GM13977 (cell line): ENCODE measurements around the gene ANTXR2.

Source experiments
- DNase-seq: peaks from one replicate; pipeline ENCODE4 v3.0.0; 2012; ENCODE audit warnings: low spot score
- CTCF ChIP-seq: IDR thresholded peaks from 2 replicates; pipeline ENCODE4 v1.5.1; 2012; ENCODE audit warnings: mild to moderate bottlenecking, control low read depth; ENCODE audit not compliant: insufficient read depth; ENCODE audit errors: extremely low read depth, missing control alignments
- in situ Hi-C: fragments of 300-500 bp; cut with MboI; formaldehyde crosslinking; loops from one replicate; pipeline ENCODE4 v1.12.0; 2022; ENCODE audit warnings: low sequenced_read_pairs, low pct_unique_long_range_greater_than_20kb, mixed read lengths, inconsistent platforms; ENCODE audit not compliant: unreplicated experiment

The ANTXR2 gene

DNA sequence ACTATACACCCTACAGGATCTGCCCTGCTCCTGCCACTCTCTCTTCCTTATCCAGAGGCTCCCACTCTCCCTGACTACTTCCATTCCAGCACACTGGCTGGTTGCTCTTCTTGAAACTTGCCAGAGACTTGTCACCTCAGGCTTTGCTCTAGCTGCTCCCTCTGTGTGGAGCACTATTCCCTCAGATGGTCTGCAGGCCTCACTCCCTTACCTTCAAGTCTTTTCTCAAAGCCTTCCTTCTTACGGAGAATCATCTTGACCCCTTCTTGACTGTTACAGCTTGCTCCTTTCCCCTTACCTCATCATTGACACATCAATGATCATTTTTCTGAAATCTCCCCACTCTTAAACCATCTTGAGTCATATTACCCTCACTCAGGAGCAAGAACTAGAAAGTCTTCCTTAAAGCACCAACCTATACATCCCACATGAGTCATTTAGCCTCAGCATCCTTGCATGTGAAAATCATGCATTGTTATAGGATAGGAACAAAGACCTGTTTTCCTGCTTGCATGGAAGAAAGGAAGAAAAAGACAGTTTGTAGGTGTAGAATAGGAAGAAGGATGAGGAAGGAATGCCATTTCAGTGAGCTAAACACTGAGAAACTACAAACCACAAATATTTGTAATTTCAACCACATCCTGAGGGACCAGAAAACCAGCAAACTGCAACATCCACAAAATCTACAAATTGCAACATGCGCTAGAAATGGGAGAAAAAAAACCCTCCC, 55.7 kb downstream of the ANTXR2 start:
- no peak for TF ChIP-seq CTCF
- no peak for DNase-seq
- in situ Hi-C loops, result no loop called here

DNA sequence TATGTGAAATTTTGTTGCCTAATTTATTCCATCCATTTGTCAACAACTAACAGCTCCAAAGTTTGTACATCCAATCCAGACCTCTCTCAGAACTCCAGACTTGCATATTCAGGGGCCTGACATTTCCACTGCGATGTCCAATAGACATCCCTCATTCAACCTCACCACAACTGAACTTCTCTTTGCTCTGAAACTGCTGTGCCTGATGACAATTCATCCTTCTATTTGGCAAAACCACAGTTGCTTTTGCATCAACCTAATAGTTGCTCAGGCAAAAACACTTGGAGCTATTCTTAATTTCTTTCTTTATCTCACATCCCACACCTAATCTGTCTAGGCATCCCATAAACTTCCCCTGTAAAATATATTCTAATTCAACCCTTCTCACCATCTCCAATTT, 56.5 kb downstream of the ANTXR2 start:
- in situ Hi-C loops, result no loop called here
- DNase-seq, result no peak
- no peak for TF ChIP-seq CTCF

DNA sequence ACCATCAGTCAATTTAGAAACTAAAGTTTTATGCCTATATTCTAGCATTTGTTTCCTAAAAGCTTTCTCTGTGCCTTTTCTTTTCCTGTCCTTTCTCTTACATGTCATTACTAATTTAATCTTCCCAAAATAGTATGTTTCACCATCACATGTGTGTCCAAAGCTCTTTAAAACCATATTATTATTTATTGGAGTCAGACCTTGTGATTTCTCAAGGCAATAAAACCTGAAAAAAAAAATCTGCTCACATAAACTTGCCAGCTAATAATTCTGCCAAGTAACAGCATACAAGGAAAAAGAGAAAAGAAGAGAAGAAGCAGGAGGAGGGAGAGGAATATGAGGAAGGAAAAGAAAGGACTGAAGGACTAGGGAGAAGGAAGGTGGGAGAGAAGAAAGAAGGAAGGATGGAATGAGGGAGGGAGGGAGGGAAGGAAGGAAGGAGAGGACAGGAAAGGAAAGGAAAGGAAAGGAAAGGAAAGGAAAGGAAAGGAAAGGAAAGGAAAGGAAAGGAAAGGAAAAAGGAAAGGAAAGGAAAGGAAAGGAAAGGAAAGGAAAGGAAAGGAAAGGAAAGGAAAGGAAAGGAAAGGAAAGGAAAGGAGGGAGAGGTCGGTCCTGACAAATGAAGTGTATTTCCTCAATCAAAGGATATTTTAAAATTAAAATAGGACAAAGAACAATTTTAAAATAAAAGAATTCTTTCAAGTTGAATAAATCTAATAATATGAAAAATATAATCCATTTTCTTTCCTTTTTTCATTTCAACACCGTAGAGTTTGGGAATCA, 57.4 kb downstream of the ANTXR2 start:
- TF ChIP-seq CTCF, result no peak
- in situ Hi-C loops, result no loop called here

GRCh38 chr4:80014531-80014930, 58.5 kb downstream of the ANTXR2 start:
- in situ Hi-C loops, result no loop called here
- TF ChIP-seq CTCF, result no peak
- DNase-seq, result no peak

More for the DNA sequence above, 57.4 kb downstream of the ANTXR2 start:
- DNase-seq, result no peak

GRCh38 chr4:80012291-80012690, 60.7 kb downstream of the ANTXR2 start:
- no peak for TF ChIP-seq CTCF
- DNase-seq, result no peak
- in situ Hi-C loops, result no loop called here

DNA sequence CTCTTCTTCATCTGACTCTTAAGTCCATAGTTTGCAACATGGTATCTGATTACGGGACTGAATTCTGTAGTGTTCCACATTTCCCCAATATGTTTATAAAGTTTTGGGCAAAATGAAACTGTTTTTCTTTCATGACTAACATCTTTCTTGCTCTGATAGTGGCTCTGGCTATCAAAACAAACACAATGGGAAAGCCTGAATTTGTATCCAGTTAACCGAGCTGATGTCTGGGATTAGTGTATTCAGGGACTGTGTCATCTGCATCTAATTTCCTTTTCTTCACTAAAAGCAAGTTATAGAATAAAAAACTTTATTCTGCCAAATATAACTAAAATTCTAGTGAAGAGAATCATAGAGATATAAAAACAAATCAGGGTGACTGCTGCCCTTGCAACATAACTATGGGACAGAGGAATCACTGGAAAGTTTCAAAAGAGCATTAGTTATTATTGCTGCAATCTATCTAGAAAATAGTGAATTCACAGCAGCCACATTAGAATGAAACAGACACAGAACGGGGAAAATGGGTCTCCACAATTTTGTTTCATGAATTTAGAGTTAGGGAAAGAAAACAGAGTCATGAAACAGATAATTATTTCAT, 61.3 kb downstream of the ANTXR2 start:
- no peak for DNase-seq
- in situ Hi-C loops, result no loop called here
- TF ChIP-seq CTCF, result no peak
